DOHH2 (cell line): ENCODE measurements around the gene FAM78A.

Experiments used
- EZH2phosphoT487 ChIP-seq: fragments of 200-600 bp; sonication (generic); IDR thresholded peaks from 2 replicates; pipeline ENCODE4 v1.6.1; 2017; ENCODE audit warnings: borderline replicate concordance, mild to moderate bottlenecking, antibody characterized with exemption, low read length, moderate library complexity, mixed read lengths
- TF ChIP-seq, protein P1 (sequence below): fragments of 200-600 bp; sonication (generic); IDR thresholded peaks from one replicate; pipeline ENCODE4 v1.5.1; 2014; ENCODE audit warnings: antibody characterized with exemption, mild to moderate bottlenecking, low read depth, low read length; ENCODE audit not compliant: poor library complexity, severe bottlenecking

DNA sequence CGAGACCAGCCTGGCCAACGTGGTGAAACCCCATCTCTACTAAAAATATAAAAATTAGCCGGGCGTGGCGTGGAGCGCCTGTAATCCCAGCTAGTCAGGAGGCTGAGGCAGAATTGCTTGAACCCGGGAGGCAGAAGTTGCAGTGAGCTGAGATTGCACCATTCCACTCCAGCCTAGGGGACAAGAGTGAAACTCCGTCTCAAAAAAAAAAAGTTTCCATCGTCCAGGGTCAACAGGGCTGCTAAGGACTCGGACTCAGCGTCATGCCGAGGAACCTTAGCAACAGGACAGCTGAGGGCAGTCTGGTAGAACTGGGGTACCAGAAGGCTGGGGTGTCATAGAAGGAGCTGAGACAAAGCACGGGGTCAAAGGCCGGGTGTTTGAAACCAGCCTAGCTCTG lies 21.7 kb downstream of the FAM78A start:
- TF ChIP-seq, protein P1, sequence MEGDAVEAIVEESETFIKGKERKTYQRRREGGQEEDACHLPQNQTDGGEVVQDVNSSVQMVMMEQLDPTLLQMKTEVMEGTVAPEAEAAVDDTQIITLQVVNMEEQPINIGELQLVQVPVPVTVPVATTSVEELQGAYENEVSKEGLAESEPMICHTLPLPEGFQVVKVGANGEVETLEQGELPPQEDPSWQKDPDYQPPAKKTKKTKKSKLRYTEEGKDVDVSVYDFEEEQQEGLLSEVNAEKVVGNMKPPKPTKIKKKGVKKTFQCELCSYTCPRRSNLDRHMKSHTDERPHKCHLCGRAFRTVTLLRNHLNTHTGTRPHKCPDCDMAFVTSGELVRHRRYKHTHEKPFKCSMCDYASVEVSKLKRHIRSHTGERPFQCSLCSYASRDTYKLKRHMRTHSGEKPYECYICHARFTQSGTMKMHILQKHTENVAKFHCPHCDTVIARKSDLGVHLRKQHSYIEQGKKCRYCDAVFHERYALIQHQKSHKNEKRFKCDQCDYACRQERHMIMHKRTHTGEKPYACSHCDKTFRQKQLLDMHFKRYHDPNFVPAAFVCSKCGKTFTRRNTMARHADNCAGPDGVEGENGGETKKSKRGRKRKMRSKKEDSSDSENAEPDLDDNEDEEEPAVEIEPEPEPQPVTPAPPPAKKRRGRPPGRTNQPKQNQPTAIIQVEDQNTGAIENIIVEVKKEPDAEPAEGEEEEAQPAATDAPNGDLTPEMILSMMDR = no peak
- TF ChIP-seq EZH2phosphoT487 = no peak
